Measurements from ENCODE around the gene CCND2. TPM values are rescaled to one million over a fixed set of nuclear protein-coding genes. Genes with fewer than 3 reads are reported as not detected.

The CCND2 gene
- total and polyA plus RNA-seq, 9 of the 15 experiments (the other 6 are each of a cell fraction or from before 2014, with no cell fraction given), result 13.6 to 99.3 (median 39.6) TPM

- WGBS (ENCODE audit: insufficient coverage, low coverage, missing lambda C conversion rate), result 94% methylated on average over 9 of the region's 14 CpGs
- H3K27me3 ChIP-seq (ENCODE audit: control insufficient read depth in 2 of 2, insufficient read depth in 2 of 2, low read length in 2 of 2), result no peaks in the 10 kb centered on the region
- peaks cover 13% of the 10 kb centered on the region; the same call in 1 of the 2 replicates for H4K20me1 ChIP-seq (replicated peaks; ENCODE audit: control insufficient read depth, insufficient read depth, low read length)
- H3K4me3 ChIP-seq, result no peak overlapping the region
- H2AFZ ChIP-seq (ENCODE audit: low read depth, low read length), result no peak overlapping the region
- DNase-seq (ENCODE audit: extremely low read depth in 1 of 4, low spot score in 3 of 4), result no peak
- CTCF ChIA-PET (ENCODE audit: low intra/inter-chr PET ratio), result no interaction called here
- no peaks in the 10 kb centered on the region for H3K9me3 ChIP-seq (replicated peaks; ENCODE audit: control insufficient read depth, insufficient read depth, low read depth, low read length)
- H3K27ac ChIP-seq (ENCODE audit: extremely low read depth, low read depth, low read length), result no peak overlapping the region; the same call in 2 of the 3 replicates
- no peak for FAIRE-seq
- POLR2A ChIA-PET, result interaction anchor here (0.6 to 1.2 kb wide), 6 partner anchors 8 to 913 kb away, joined by 3 to 5 read pairs (median 4); no protein-coding TSS in a partner anchor
- H3K36me3 ChIP-seq (ENCODE audit: control insufficient read depth, insufficient read depth, low read length), result peaks cover 97% of the 10 kb centered on the region
- no peaks in the 10 kb centered on the region for H3K4me1 ChIP-seq (replicated peaks in 1 of 2; ENCODE audit: control insufficient read depth in 2 of 2, insufficient read depth in 2 of 2, low read length in 2 of 2)
- TF ChIP-seq NR4A1 (CRISPR knock-in tag; IDR thresholded peaks at IDR 0.05), result no peak
- no peak for TF ChIP-seq NR4A1 (tag; IDR thresholded peaks at IDR 0.05)
- TF ChIP-seq POLR2A (conservative IDR thresholded peaks at IDR 0.05), result peak; percentile 39
- TF ChIP-seq SUPT5H (IDR thresholded peaks at IDR 0.05), result peak; percentile 36; the same call in 1 of the 2 replicates
- TF ChIP-seq POLR3G (IDR thresholded peaks at IDR 0.05; ENCODE audit: extremely low read depth, insufficient read length, insufficient replicate concordance), result no peak
- 0 out of 2 replicates have a peak, but pooled peaks have one; percentile 37 for TF ChIP-seq POLR2G (IDR thresholded peaks at IDR 0.05; ENCODE audit: low read depth, low read length)
- peak; percentile 51 for TF ChIP-seq RBFOX2 (IDR thresholded peaks at IDR 0.05; ENCODE audit: low read depth, low read length)
- H3K9me1 ChIP-seq (ENCODE audit: control insufficient read depth, insufficient read depth, low read length), result no peaks in the 10 kb centered on the region
- no peak overlapping the region for H3K4me2 ChIP-seq (ENCODE audit: insufficient read depth, low read length)
- intact Hi-C loops (cut with micrococcal nuclease), result no loop called here
- no TSS peak for BruUV-seq (replicated peaks)
- no peak overlapping the region for H3K9ac ChIP-seq (ENCODE audit: insufficient read depth in 1 of 2, low read depth in 2 of 2, low read length in 2 of 2)
- peak; percentile 6 for ATAC-seq
- in situ Hi-C loops (cut with MboI), result loop anchor here (25.0 kb wide), 1 partner anchor 400 kb away; no protein-coding TSS in a partner anchor
- peaks cover 54% of the 10 kb centered on the region for H3K79me2 ChIP-seq (ENCODE audit: control insufficient read depth, insufficient read depth, low read length)
Observed at GRCh38 chr12:4286771-4287317, 13.3 kb downstream of the CCND2 start.

Measured in K562 (cell line).